Heart left ventricle (tissue), 16 donors: ENCODE results near the gene ABCC6. TPM values are rescaled to one million over a fixed set of nuclear protein-coding genes. Genes with fewer than 3 reads are reported as not detected.
"Not testable (repeated sequence)": the region's sequence is repeated elsewhere in the genome, so short reads cannot be mapped to it uniquely, and the experiment has no call there.

Experiments used
- ATAC-seq, 4 donors: fragments of 200-7000 bp; cut with Tn5 transposase; one replicate each; pipeline ENCODE4 v1.9.1; 2020 to 2022; ENCODE audit warnings: moderate library complexity in 4 of 4, mild to moderate bottlenecking in 3 of 4, moderate number of reproducible peaks in 1 of 4
- DNase-seq, 5 donors: peaks; one replicate each; pipeline ENCODE4 v3.0.0-alpha.2; 2020
- H3K27ac ChIP-seq, 12 donors: fragments of 200-600 bp; sonication (generic) in 4 of 12; one replicate each; pipeline versions ENCODE4 v1.5.0 to v1.8.0; 2016 to 2022; ENCODE audit warnings: mild to moderate bottlenecking in 2 of 12
- H3K27me3 ChIP-seq, 9 donors: fragments of 200-600 bp; sonication (generic) in 2 of 9; one replicate each; pipeline versions ENCODE4 v1.5.1 to v1.8.0; 2016 to 2022; ENCODE audit warnings: mild to moderate bottlenecking in 3 of 9
- H3K36me3 ChIP-seq, 9 donors: fragments of 200-600 bp; sonication (generic) in 2 of 9; one replicate each; pipeline versions ENCODE4 v1.5.0 to v1.8.0; 2018 to 2022; ENCODE audit warnings: mild to moderate bottlenecking in 2 of 9
- H3K4me1 ChIP-seq, 12 donors: fragments of 200-600 bp; sonication (generic) in 4 of 12; one replicate each; pipeline versions ENCODE4 v1.5.0 to v1.8.0; 2016 to 2022; ENCODE audit warnings: mild to moderate bottlenecking in 3 of 12
- H3K4me3 ChIP-seq, 12 donors: fragments of 200-600 bp; sonication (generic) in 4 of 12; one replicate each; pipeline versions ENCODE4 v1.5.0 to v1.8.0; 2017 to 2022; ENCODE audit warnings: mild to moderate bottlenecking in 9 of 12, moderate library complexity in 4 of 12
- H3K9me3 ChIP-seq, 12 donors: fragments of 200-600 bp; sonication (generic) in 4 of 12; one replicate each; pipeline versions ENCODE4 v1.5.0 to v1.8.0; 2016 to 2022; ENCODE audit warnings: mild to moderate bottlenecking in 1 of 12
- POLR2A ChIP-seq, 2 donors: fragments of 450-650 bp; IDR thresholded peaks; one replicate each; pipeline ENCODE4 v1.6.1; 2017; ENCODE audit warnings: antibody characterized with exemption in 2 of 2, mild to moderate bottlenecking in 2 of 2, moderate library complexity in 2 of 2
- WGBS, 4 donors: extraction: QIAGEN DNeasy Blood & Tissue Kit in 2 of 4; methylation state at CpG; one replicate each; pipeline versions ENCODE4 v1.1.5 to v1.1.7; 2013 to 2018; 5-methylcytosine and 5-hydroxymethylcytosine counted together
- intact Hi-C, 10 donors: fragments of 100-400 bp; cut with DNase I; formaldehyde crosslinking; loops; one replicate each; pipeline versions ENCODE4 v1.11.1 to v1.14.2; 2022
- polyA plus RNA-seq, 2 donors: library from polyadenylated mRNA; stranded (reverse); fragments of 200-250 nt; gene quantifications; one replicate each; pipeline ENCODE4 v1.2.3, GENCODE V29; 2013
- total RNA-seq, 9 donors: library from RNA; depleted of rRNA in 2 of 9; stranded (reverse); fragments of >200 nt in 2 of 9; fragmentation: NEBNext Ultra II Directional in 3 of 9; extraction: Animal tissue kit (Norgen Biotek cat#: 25700) in 3 of 9; gene quantifications; one replicate each; pipeline versions ENCODE4 v1.1.0 to v1.2.4, GENCODE V29; 2016 to 2023
- TF ChIP-seq, protein P1 (sequence below), 12 donors: fragments of 200-600 bp; sonication (generic) in 4 of 12; IDR thresholded peaks; one replicate each; pipeline versions ENCODE4 v1.5.0 to v1.8.0; 2018 to 2022; ENCODE audit warnings: antibody characterized with exemption in 12 of 12, mild to moderate bottlenecking in 5 of 12
- donor health status: ischemic (EF 13 %, LVEDD 7.1; RV severe dilation, severe dysfunction).
- donor health status: healthy with polysubstance abuse.
- donor health status: DM: no; HTN: yes; CAD: no.
- donor health status: DM: no; HTN: no; CAD: no.
- donor health status: ischemic (EF 25% LVEDD 6.9; RV normal size, moderate dysfunction).
- donor health status: ischemic (EF 25% LVEDD 5.7; RV mildly dilated, moderate dysfunction).
- donor health status: healthy.
- donor health status: DM: yes; HTN: yes; CAD: no.
- donor health status: ischemic (EF 35%, LVEDD 5.7; RV mildly dilated, moderate dysfunction).
- donor health status: nonischemic (EF 11% LVEDD 7.7; RV severe dilation, severe dysfunction).
- donor health status: DM: yes; HTN: yes; CAD: no.
- donor health status: PGD.
- donor health status: ischemic (EF 29% LVEDD 5.4; RV normal size, mild dysfunction).
- donor health status: nonischemic (EF 23%, LVEDD 6.1; RV moderate dilation, normal function).

Gene ABCC6
- total and polyA plus RNA-seq, 11 donors, result 0.14 to 3.8 (median 1.3) TPM; not detected in 3

DNA sequence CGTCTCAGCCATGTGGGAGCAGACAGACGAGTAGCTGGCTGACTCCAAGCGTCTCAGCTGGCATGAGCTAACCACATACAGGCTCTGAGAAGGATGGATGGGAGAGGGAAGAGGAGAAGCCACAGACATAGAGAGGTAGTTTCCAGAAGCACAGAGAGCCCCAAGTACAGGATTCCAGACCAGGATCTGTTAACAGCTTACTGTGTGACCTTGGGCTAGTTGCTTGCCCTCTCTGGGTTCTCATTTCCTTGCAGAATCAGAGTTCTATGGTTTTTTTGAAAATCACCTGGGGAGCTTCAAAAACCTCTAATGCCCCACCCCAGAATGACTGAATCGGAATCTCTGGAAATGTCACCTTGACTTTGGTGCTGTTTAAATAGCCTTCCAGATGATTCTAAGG, 60.2 kb downstream of the ABCC6 start:
- ATAC-seq (no peak), DNase-seq (peak in 1 of 5 donors; percentile 40)
- H3K4me1 ChIP-seq, result no peaks in the 10 kb centered on the region
- intact Hi-C loops, result no loop called here
- H3K36me3 ChIP-seq, result no peaks in the 10 kb centered on the region
- no peak overlapping the region for H3K27ac ChIP-seq
- H3K27me3 ChIP-seq, result no peaks in the 10 kb centered on the region
- TF ChIP-seq POLR2A (IDR thresholded peaks at IDR 0.05), result no peak
- TF ChIP-seq, protein P1, sequence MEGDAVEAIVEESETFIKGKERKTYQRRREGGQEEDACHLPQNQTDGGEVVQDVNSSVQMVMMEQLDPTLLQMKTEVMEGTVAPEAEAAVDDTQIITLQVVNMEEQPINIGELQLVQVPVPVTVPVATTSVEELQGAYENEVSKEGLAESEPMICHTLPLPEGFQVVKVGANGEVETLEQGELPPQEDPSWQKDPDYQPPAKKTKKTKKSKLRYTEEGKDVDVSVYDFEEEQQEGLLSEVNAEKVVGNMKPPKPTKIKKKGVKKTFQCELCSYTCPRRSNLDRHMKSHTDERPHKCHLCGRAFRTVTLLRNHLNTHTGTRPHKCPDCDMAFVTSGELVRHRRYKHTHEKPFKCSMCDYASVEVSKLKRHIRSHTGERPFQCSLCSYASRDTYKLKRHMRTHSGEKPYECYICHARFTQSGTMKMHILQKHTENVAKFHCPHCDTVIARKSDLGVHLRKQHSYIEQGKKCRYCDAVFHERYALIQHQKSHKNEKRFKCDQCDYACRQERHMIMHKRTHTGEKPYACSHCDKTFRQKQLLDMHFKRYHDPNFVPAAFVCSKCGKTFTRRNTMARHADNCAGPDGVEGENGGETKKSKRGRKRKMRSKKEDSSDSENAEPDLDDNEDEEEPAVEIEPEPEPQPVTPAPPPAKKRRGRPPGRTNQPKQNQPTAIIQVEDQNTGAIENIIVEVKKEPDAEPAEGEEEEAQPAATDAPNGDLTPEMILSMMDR (IDR thresholded peaks at IDR 0.05), result no peak
- H3K9me3 ChIP-seq, result peaks cover 0 to 20% (median 13%) of the 10 kb centered on the region in 12 donors
- WGBS, 4 donors, result 87 to 94% (median 90%) methylated on average over 3 to 4 of the region's 4 CpGs
- no peak overlapping the region for H3K4me3 ChIP-seq

DNA sequence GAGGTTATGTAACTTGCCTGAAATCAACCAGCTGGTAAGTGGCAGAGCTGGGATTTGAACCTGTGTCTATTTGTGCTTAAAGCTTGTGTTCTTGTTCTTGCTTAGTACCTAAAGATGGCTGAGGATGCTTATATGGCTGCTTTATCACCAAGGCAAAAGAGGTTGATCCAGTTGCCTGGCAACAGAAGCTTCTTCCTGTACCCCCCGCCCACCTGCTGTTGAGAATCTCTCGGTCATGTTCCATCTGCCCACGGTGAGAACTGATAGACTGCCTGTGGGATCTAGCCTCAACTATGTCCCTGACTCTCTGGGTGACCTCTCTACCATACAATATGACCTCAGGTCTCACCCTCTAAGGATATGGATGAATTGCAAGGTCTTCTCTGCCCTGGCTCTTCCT, 60.7 kb downstream of the ABCC6 start:
- Histone ChIP-seq H3K27me3 (no peaks in the 10 kb centered on the region), H3K4me1 (no peaks in the 10 kb centered on the region), H3K9me3 (peaks cover 0 to 24% (median 14%) of the 10 kb centered on the region in 12 donors), H3K27ac (no peak overlapping the region), H3K36me3 (no peaks in the 10 kb centered on the region), H3K4me3 (no peak overlapping the region)
- intact Hi-C loops, result no loop called here
- DNase-seq (peak in 1 of 5 donors; percentile 16), ATAC-seq (no peak)
- whole genome bisulfite sequencing, 4 donors, result 73 to 83% (median 79%) methylated on average over 3 of the region's 3 CpGs
- no peak for TF ChIP-seq POLR2A (IDR thresholded peaks at IDR 0.05)
- TF ChIP-seq, protein P1 (IDR thresholded peaks at IDR 0.05), result no peak

DNA sequence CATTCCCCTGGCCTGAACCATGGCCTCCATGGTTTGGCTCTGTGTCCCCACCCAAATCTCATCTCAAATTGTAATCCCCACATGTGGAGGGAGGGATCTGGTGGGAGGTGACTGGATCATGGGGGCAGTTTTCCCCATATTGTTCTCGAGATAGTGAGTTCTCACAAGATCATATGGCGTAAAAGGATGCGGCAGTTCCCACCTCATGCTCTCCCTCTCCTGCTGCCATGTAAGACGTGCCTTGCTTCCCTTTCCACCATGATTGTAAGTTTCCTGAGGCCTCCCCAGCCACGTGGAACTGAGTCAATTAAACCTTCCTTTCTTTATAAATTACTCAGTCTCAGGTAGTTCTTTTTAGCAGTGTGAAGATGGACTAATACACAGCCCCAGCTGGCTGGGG, 61.5 kb downstream of the ABCC6 start:
- H3K27me3 ChIP-seq, H3K27ac ChIP-seq, H3K36me3 ChIP-seq, H3K4me3 ChIP-seq, H3K4me1 ChIP-seq, ATAC-seq, DNase-seq: not testable (repeated sequence)
- WGBS, 4 donors, result 84 to 90% (median 87%) methylated on average over 5 of the region's 5 CpGs
- peaks cover 0 to 24% (median 14%) of the 10 kb centered on the region in 12 donors for H3K9me3 ChIP-seq
- intact Hi-C loops, result loop anchor here in 1 of 10 donors (2.0 kb wide), 1 partner anchor 13 kb away; no protein-coding TSS in a partner anchor

DNA sequence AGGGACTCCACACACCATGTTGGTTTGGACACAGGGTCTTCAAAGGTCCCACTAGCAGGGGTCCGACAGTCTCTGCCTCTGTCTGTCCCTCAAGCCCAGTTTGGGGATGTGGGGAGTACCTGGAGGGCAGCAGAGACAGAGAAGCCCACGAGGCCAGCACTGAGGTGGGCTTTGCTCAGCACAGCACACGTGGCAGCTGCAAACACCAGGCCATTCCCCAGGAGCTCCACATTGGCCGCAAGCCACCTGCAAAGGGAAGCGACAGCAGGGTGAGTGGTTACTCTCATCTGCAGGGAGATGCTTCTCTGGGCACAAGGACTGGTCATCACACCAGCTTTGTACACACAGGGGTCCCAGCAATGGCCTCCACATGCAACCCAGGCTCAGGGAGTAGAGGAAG, 62.0 kb downstream of the ABCC6 start:
- no peak overlapping the region for H3K4me3 ChIP-seq
- no peak for ATAC-seq
- H3K27me3 ChIP-seq, result no peaks in the 10 kb centered on the region
- peaks cover 0 to 24% (median 14%) of the 10 kb centered on the region in 12 donors for H3K9me3 ChIP-seq
- no peak overlapping the region for H3K27ac ChIP-seq
- peak in 1 of 5 donors; percentile 4 for DNase-seq
- TF ChIP-seq POLR2A (IDR thresholded peaks at IDR 0.05), result no peak
- TF ChIP-seq, protein P1 (IDR thresholded peaks at IDR 0.05), result no peak
- intact Hi-C loops, result loop anchor here in 1 of 10 donors (2.0 kb wide), 1 partner anchor 13 kb away; no protein-coding TSS in a partner anchor
- no peaks in the 10 kb centered on the region for H3K4me1 ChIP-seq
- 61 to 83% (median 65%) methylated on average over 3 to 5 of the region's 5 CpGs for WGBS, 4 donors
- H3K36me3 ChIP-seq, result no peaks in the 10 kb centered on the region

DNA sequence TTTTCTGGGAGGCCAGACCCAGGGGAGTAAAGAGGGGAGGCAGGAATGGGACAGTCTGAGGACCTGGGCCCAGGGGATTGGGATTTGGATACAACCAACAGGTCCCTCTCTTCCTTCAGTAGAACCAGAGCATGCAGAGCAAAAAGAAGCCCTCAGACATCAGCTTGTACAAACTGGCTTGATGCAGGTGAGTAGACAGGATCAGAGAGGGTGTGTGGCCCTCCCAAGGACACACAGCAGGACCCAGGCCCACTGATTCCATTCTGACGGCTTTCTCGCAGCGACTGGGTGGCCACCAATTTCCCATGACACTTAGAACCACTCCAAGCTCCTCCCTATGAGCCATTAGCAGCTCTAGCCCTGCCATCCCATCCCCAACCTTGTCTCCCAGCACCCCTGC, 63.6 kb downstream of the ABCC6 start:
- H3K4me3 ChIP-seq, result no peak overlapping the region
- WGBS, 4 donors, result 84 to 95% (median 91%) methylated on average over 3 of the region's 3 CpGs
- DNase-seq (peak in 1 of 5 donors; percentile 7), ATAC-seq (no peak)
- no peaks in the 10 kb centered on the region for H3K4me1 ChIP-seq
- H3K27me3 ChIP-seq, result no peaks in the 10 kb centered on the region
- peaks cover 0 to 24% (median 14%) of the 10 kb centered on the region in 12 donors for H3K9me3 ChIP-seq
- no peak overlapping the region for H3K27ac ChIP-seq
- no peak for TF ChIP-seq POLR2A (IDR thresholded peaks at IDR 0.05)
- TF ChIP-seq, protein P1 (IDR thresholded peaks at IDR 0.05), result no peak
- intact Hi-C loops, result loop anchor here in 1 of 10 donors (2.0 kb wide), 1 partner anchor 15 kb away; no protein-coding TSS in a partner anchor
- no peaks in the 10 kb centered on the region for H3K36me3 ChIP-seq
